Stimulated activated CD4-positive, alpha-beta T cell treated with anti-CD3 and anti-CD28 coated beads, Interleukin-4, amount 100 ng/mL, for 4 hours (primary cell): ENCODE data around the gene HDAC4.
A peak's percentile ranks its signal among the peaks of the same experiment; 100 is the strongest.

Experiments used
- DNase-seq, 2 experiments: peaks; one replicate each; pipeline ENCODE4 v3.0.0-alpha.2; 2020

HDAC4 gene

DNA sequence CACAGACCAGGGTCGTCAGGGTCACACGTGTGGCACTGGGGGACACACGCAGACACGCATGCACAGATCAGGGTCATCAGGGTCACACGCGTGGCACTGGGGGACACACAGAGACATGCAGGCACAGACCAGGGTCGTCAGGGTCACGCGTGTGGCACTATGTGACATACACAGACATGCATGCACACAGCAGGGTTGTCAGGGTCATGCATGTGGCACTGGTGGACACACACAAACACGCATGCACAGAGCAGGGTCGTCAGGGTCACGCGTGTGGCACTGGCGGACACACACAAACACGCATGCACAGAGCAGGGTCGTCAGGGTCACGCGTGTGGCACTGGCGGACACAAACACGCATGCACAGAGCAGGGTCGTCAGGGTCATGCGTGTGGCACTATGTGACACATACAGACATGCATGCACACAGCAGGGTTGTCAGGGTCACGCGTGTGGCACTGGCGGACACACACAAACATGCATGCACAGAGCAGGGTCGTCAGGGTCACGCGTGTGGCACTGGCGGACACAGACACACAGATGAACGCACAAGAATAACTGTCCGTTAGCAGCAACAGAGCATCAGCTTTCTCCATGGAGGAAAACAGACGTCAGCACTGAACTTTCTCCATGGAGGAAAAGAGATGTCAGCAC, 34.9 kb downstream of the HDAC4 start:
- no peak for DNase-seq

DNA sequence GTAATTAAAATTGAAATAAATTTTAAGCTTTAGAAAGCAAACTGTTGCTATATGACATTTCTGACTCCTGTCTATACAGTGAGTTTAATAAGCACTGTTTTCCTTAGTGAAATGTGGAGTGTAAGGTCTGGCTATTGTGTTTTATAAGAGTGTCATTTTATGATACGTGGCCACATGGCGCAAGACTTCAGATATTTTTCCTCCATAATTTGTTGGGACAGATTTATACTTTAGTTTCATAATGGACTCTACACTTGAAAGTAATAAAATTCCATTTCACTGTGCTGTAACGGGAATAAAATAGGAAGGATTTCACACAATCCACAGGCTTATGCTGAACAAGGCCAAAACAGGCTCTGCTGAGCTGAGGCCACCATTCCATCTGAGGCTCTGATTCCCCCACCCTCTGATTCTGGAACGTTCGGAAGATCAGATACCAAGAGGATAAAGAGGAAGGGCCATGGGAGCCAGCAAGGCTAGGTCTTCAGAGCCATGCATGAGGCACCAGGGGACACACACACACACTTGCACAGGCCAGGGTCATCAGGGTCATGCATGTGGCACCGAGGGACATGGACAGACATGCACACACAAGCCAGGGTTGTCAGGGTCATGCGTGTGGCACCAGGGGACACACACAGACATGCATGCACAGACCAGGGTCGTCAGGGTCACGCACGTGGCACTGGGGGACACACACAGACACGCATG, 35.6 kb downstream of the HDAC4 start:
- no peak for DNase-seq

DNA sequence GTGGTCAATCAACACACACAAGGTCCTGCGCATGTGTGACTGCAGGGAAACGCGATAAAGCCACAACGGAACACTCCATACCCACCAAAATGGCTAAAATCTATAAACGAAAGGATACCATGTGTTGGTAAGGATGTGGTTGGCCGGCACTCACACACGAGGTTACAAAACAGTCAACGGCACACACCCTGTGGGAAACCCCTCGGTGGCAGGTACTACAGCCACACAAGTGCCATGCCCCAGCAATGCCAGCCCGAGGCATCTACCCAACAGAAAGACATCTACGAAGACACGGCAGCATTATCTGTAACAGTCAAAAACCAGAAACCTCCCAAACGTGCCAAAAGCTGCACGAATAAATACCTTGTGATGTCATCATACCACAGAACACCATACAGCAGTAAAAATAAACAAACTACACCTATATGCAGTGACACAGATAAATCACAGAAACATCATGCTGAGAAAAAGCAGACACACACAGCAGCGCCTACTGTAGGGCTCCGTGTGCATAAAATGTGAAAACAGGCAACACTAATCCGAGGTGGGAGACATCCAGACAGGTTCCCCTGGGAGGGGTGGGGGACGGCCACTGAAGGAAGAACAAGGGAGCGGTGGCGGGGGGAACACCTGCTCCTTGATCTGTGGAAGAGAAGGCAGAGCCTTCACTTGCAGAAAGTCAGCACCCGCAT, 36.7 kb downstream of the HDAC4 start:
- peak in 1 of 2 experiments; percentile 12 for DNase-seq

DNA sequence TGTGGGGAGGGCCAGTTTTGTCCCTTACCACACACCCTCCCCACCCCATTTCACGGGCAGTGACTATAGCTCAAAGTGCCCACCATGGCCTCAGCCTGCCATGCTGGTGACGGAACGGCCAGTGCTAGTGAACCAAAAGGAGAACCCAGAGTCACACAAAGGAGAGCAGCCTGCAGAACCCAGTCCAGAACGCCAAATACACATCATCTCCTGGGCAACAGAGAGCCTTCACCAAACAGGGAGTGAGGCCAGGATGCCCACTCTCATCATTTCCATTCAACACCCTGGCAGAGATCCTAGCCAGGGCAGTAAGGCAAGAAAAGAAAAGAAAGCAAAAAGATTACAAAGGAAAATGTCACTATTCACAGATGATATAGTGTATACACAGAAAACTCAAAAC, 38.3 kb downstream of the HDAC4 start:
- DNase-seq: no peak

DNA sequence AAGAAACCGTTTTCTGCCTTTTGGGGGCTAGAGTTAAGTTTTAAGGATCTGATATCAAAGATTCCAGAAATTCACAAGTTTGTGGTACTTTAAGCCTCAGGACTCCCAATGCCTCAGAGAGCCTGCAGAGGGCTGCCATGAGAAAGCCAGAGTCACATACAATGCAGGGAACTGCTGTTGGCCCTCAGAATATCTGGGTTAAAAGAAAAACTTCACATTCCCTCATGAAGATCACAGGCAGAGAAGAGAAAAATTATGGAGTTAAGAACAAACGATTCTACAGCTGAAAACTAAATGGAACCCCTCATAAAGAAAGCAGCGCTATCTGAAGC, 39.5 kb downstream of the HDAC4 start:
- no peak for DNase-seq

DNA sequence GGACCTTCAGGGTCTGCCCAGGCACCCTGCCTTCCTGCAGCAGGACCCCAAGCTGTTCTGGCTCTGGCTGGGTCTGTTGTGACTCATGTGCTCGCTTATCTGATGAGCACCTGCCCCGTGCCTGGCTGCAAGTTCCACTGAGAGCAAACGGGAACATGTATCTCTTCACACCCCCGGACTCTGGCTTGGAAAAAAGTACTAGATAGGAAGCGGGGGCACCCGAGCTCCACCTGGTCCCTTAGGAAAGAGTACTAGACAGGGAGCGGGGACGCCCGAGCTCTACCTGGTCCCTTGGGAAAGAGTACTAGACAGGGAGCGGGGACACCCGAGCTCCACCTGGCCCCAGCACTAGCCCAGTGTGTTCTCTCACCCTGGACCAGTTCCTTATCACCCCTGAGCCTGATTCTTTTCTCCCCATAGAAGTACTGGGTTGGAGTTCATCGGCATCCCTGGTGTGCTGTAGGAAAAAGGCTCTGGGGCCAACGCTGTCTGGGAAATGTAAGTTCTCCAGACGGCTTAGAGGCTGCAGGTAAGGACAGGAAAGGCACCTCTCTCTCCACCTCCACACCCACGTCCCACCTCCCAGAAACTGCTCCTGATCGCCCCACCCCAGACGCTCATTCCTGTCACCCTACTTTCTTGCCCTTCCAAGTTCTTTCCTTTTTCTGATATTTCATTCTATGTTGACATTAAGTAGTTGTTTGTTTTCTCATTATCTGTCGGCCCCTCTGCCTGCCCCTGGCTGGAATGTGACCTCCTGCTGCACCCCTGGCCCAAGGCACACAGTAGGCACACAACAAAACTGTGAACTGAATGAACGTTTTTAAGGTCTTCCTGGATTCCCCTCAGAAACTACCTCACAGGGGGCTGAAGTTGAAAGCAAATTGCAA, 40.2 kb downstream of the HDAC4 start:
- DNase-seq: no peak

DNA sequence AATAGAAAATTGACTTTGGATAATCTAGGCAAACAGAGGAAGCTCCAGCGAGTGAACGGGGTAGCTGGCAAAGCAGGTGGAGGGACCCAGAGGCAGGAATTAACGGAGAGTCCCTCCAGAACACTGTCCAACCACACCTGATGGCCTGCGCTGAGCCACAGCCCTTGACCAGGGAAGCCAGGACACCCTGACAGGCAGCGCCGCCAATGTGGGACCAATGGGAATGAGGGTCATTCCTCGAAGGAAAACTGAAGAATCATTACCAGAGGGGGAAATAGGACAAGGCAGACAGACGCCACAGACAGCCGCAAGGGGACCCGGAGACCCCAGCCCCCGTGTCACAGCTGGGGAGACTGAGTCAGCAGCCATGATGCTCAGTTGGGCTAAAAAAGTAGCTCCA, 40.8 kb downstream of the HDAC4 start:
- DNase-seq: no peak

DNA sequence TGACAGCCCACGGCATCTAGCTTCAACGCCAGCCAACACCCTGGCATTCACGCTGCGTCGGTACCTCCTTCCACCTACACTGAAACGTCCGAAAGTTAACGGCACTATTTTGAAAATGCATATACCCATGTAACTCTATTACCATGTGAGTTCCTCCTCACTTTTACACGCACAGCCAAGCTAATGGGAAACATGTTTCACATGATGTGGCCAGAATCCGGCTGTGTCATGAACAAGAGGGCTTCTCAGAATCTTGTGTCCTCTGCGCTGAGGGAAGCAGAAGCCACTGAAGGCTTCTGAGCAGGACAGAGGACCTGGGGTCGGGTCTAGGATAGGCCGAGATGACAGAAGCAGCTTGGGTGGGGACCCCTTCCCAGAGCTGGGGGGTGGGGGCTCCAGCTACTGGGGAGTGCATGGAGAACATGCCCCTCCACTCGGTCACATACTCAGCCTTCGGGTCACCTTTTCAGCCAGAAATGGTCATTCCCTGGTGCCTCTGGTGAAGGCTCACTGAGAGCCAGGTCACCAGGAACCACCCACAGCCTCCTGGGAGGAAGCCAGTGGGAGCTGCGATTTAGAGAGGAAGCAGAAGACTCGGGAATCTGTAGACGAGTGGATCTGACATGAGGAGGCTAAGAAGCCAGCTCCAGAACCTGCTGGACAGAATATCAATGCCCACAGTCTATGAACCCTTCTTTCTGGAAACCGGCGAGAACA, 41.5 kb downstream of the HDAC4 start:
- no peak for DNase-seq

DNA sequence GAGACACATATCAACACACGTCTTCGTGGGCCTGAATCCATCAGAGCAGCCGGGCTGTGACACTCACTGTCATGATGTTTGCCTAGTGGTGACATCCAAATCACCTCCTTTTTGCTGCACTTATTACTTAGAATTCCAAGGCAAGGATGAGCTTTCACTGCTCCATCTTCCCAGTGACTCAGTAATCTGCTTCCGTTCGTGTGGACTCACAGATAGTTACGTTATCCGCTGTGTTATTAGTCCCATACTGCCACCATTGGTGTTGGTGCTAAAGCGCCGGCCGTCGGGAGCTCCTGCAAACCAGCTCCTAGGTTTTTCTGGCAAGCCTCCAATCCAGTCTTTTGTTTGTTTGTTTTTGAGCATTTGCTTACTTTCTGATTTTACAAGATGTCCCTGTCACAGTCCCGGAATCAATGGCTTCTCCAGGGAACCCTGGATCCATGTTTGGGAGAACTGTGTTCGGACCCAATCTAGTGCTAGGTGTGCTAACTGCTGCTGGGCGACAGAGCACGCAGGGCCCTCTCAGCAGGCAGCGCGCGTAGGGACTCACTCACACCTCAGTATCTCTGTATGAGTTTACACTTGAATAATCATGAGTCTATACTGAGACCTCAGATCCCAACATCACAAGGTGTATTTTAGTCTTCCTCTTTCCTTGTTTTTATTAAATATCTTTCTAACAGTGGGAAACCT, 42.6 kb downstream of the HDAC4 start:
- no peak for DNase-seq

DNA sequence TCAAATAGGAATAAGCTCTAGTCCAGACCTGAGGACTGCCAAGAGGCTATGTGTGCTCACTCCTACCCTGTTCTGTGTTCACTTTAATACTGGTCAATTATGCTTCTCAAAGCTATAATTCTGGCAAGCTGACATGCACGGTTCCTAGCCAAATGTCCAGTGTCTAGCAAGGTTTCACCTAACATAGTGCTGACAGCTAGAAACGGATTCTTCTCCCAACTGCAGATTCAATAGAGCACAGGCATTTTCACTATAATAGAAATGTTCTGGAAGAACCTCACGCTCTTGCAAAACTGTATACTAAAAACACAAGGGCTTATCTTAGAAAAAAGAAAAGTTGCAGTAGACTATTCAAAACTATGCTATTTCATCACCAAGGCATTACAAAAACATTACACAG, 45.1 kb downstream of the HDAC4 start:
- no peak for DNase-seq

DNA sequence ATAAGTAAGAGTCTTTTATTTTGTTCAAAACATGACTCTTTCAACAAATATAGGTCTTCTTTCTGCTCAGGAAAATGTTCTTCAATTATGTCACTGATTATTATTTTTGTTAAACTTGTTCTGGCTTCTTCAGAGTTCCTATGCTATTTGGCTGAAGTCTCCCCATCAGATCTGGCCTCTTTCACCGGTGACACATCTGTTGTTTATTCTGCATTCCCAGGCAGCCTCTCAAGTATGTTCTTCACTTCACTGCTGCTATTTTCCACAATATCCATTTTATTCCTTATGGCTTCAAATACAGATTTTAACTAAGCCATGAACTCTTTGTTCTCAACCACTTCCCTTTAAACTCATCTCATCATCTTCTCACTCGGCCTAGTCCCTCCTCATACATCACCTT, 45.7 kb downstream of the HDAC4 start:
- no peak for DNase-seq

DNA sequence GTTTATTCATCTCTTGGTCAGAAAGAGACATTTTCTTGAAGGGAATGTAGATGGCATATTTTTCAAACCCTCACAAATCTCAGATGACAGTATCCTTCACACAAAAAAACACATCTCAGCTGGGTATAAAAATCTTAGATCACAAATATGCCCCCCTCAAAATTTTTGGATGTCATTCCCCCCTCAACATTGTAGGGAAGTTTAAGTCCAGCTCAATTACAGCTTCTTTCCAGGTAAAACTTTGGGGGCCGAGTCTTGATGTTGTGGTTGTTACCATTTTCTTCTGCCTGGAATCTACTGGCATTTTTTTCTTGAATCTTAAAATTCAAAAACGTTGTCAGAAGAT, 46.1 kb downstream of the HDAC4 start:
- DNase-seq: no peak

DNA sequence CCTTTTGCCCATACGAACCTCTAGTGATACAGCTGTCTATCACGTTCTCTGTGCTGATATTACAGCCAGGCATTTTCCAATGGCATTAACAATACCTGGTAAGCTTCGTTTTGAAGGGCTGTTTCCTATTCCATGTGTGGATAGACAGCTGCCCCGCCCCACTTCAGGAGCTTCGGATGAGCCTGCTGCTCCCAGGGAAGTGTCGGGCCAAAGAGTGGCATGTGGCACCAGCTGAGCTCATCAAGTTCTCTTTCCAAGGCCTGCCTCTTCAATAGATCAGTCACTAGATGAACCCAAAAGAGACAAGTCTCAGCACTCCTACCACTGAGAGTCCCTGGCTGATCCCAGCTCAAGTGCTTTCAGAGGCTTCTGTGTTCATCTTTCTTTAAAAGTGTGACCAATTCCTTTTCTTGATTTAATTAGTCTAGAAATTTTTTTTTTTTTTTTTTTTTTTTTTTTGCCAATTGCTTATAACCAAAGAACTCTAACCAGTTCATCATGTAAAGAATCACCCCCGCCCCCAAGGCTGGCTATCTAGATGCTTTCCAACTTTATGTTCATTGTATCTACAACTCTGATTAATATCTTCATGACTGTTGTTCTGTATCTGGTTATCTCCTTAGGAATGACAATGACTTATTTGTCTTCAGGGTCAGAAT, 46.6 kb downstream of the HDAC4 start:
- DNase-seq: no peak

DNA sequence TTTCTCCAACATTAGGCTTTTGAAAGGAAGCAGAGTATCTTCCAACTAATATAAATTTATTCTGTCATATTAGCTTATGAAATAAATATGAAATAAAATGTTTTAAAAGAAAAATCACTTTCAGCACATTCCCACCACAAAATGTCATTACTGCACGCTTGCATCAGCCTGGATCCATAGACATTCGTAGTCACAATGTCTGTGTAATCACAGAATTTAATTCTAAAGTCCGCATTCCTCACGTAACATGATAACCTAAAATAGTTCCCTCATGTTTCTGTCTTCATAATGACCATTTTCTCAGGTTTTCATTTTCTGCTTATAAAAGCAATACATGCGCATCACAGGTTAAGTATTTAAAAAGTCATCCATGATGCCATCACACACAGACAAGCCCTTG, 47.1 kb downstream of the HDAC4 start:
- DNase-seq: no peak

DNA sequence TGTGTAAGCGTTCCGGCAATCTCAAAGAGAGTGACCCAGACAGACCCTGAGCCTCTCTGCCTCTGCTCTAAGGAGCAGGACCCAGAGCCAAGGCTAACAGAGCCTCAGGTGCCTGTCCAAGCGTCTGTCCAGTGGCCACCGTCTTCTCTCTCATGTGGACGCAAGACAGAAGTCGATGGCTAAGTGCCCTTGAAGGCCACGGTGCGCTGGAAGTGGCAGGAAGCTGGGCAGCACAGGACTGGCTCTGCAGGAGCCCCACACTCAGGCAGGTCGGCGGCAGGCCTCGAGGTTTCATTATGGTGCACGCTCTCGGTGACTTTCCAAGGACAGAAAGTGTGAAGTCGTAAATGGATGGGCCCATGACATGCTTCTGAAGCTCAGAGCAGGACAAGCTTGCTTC, 49.1 kb downstream of the HDAC4 start:
- DNase-seq: no peak

DNA sequence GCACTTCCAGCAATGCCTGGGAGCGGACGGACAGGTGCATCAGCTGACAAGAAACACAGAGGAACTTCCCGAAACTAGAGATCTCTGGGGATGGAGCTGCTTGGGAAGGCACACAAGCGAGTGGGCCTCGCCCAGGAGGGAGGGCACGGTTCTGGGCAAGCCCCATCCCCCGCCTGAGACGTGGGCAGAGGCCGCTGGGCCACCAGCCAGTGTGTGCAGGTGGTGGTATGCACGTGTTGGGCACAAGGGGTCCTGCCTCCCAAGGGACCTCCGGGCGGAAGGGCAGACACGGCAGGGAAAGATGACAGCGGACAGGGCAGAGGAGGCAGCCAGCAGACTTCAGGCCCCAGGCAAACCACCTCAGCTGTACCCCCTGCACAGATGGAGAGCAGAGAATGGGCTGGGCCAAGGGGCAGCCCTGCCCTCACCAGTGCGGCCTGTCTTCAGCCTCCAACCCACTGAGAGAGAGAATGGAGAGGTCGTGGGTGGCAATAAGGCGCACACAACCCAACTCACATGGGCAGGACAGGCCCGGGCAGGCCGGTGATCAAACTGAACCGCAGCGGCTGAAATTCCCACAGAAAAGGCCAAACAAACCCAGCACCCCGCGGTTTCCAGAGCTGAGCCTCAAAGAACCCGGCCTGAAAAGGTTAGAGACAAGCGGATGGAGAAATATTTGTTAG, 51.2 kb downstream of the HDAC4 start:
- DNase-seq: no peak

DNA sequence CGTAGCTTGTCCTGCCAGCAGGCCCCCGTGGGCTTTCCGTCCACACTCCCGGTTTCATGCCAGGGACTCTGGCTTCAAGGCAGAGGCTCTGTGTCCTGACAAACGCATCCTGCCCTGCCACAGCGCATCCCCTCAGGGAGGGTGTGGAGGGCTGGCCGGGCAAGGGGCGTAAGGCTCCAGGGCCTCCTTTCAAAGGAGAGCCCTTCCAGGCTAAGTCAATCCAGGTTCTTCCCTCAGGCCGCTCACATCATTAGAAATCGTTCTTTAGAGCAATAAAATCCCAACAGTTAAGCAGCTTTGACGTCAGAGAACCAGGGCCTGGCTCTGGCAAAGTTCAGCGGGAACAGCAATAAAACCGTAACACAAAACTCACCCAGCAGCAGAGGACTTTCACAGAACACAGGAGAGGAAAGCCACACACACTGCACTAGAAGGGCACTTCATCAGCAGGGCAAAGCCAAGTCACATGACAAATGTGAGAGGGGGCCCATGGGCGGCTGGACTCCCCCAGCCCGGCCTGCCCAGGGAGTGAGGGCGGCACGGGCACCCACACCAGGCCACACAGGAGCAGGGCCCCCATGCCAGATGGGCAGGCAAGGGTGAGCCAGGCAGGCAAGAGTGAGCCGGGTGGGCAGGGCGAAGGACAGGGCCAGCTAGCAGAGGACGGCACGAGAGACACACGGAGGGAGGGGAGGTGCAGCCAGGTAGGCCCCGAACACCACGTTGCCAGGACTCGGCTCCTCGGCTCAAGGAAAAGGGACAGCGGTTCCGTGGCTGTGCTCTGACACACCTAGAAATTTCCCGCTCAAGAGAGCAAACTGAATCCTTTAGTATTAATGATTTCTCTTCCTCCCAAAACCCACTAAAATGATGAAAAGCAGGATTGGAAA, 52.0 kb downstream of the HDAC4 start:
- no peak for DNase-seq

DNA sequence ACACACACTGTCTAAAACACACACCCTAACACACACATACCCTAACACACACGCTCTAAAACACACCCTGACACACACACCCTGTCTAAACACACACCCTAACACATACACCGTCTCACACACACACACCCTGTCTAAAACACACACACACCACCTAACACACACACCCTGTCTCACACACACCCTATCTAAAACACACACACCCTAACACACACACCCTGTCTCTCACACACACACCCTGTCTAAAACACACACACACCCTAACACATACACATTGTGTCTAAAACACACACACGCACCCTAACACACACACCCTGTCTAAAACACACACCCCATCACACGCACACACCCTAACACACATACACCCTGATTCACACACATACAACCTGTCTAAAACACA, 54.1 kb downstream of the HDAC4 start:
- no peak for DNase-seq

DNA sequence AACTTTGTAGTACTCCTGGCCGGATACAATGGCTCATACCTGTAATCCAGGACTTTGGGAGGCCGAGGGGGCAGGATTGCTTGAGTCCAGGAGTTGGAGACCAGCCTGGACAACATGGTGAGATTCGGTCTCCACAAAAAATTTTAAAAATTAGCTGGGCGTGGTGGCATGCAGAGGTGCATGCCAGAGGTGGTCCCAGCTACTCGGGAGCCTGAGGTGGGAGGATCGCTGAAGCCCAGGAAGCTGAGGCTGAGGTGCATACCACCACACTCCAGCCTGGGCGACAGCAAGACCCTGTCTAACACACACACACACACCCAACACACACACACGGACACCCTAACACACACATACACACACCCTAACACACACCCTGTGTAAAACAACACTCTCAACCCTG, 55.6 kb downstream of the HDAC4 start:
- DNase-seq: no peak

DNA sequence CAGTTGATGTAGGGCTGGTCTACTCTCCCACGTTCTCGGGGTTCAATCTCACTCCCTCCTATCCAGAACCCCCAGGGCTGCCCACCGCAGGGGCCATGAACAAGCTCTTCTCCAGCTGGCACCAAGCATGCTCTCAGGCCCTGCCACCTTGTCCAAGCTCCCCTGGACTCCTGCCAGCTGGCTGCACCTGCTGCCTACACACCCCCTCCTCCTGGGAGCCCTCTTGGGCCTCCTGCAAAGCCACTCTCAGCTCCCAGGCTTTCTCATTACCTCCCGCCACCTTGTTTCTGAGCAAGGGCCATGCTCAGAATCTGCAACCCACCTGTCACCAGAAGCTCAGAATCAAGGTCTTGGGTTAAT, 56.0 kb downstream of the HDAC4 start:
- DNase-seq: no peak
